ENCODE data around the gene AGA.

Gene AGA

DNA sequence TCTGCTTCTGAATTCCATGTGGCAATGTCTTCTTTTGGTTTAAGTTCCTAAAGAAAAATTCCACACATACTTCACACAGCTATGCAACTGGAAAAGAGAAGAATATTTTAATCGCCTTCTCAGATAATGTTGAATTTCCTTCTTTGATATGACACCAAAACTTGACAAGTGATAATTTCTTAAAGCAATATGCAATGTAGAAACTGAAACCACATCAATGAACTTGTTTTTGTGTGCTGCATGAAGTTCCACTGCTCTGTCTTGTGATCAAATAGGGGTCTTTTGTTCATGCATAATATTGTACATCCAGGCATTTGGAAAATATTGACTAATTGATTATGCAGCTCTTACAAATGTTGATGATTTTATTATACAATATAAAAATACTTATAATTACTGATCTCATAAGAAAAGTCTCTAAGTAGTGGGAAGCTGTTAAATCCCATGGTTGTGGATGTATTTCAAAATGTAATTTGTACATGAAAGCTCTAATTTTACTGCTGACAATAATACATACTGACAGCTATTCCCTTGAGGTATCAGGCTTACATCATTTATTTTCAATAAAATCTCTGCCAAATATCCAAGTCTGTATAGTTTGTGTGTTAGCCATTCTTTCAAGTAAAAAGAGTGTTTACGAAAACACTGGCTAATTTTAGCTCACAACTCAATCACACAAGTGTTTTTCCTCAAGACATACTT lies 56.5 kb downstream of the AGA start:
- peak; percentile 25 for DNase-seq

DNA sequence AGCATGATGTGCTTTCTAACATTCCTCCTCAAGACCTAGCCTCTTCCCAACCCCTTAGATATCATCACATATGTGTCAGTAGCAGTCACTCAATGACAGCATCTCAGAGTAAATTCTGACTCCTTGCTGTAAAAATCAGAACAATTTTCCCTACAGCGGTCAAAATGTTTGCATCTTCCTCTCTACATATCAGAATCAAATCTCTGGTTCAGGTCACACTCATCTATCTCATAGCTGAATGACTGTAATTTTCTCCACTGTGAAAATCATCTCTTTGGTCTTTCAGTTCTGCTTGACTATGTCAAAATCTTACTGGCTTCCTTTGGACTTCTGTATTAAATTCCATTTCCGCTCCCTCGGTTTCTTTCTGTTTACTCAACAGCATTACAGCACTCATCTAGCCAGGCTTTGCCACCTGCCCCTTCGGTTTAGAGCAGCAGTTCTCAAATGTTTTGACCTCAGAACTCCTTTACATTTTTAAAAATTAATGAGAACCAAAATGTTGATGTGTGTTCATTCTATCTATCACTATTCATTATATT lies 57.3 kb downstream of the AGA start:
- DNase-seq, result no peak

DNA sequence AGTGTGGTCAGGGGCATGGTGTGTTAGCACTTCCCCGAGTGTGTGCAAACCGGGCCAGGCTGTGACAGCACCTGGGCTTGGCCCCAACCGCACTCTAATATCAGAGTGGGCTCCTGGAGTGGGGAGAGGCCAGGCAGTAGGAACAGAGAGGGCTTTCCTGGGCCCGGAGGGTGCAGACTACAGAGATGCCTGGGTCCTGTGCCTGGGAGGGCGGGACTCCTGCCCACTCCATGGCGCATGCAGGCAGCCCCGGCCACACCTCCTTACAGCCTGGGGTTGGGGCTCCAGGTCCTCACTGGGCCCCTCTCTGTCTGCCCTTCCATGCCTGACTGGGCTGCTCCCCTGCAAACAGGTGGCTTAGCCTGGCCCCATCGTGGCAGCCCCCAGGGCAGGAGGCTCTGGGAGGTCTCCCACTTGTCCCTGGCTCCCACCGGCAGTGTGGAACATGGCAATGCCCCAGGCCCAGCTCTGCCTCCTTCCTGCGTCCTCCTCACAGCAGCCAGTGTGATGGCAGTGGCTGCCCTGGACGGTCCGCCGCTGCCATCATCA lies 60.4 kb downstream of the AGA start:
- DNase-seq, result no peak

All from fibroblast of skin of right quadriceps (primary cell).